ENCODE measurements around the gene MMP7.

Gene MMP7

DNA sequence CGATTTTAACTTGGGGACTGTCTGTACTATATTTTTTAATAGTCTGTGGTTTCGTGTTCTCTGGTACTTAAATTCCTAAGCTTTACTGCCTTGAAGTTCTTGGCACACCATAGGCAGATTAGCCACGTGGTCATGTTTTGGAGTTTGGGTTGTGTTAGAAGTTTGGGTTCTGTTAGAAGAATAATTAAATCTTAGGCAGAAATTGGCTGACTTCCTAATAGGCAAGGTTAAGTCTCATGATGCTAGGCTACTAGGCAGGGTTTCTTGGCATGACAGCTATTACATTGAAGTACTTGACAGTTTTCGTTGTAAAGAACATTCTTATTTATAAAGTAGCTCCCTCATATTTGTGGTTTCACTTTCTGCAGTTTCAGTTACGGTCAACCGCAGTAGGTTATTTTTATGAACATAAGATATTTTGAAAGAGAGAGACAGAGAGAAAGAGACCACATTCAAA lies 30.0 kb upstream of the MMP7 start:
- H3K9ac ChIP-seq (ENCODE audit: low read length), result peak overlapping the region; percentile 69
- H3K9me3 ChIP-seq (ENCODE audit: control insufficient read depth, low read length), result no peaks in the 10 kb centered on the region
- peaks cover 32% of the 10 kb centered on the region for H3K4me1 ChIP-seq (ENCODE audit: control insufficient read depth, insufficient read depth, low read length)
- H3K4me3 ChIP-seq (ENCODE audit: low read length), result peak overlapping the region; percentile 68
- DNase-seq (ENCODE audit: low read depth), result peak; percentile 87
- no peaks in the 10 kb centered on the region for H3K27me3 ChIP-seq (replicated peaks; ENCODE audit: control insufficient read depth, insufficient read depth, low read length)
- H3K36me3 ChIP-seq (ENCODE audit: control insufficient read depth, insufficient read depth, low read length, severe bottlenecking), result no peaks in the 10 kb centered on the region

DNA sequence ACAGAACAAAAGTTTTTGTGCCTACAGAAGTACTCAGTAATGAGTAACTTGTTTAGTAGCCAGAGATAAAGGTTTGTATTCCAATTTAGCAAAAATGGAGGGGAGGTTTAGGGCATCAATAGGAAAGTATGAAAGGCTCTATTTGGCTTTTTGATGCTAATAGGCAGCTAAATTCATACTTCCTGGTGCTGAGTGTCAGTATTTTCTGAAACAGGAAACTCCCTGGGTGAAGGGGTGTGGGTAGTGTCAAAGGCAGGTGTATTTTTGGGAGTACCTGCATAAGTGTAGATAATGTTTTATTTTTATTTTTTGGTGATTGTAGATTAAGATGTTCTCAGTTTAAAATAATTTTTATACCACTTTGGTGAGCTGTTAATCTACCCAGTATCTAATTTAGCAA lies 29.3 kb upstream of the MMP7 start:
- Histone ChIP-seq H3K9ac (ENCODE audit: low read length) (peak overlapping the region; percentile 69), H3K27me3 (replicated peaks; ENCODE audit: control insufficient read depth, insufficient read depth, low read length) (no peaks in the 10 kb centered on the region), H3K4me1 (ENCODE audit: control insufficient read depth, insufficient read depth, low read length) (peaks cover 32% of the 10 kb centered on the region), H3K9me3 (ENCODE audit: control insufficient read depth, low read length) (no peaks in the 10 kb centered on the region), H3K36me3 (ENCODE audit: control insufficient read depth, insufficient read depth, low read length, severe bottlenecking) (no peaks in the 10 kb centered on the region), H3K4me3 (ENCODE audit: low read length) (peak overlapping the region; percentile 68)
- DNase-seq (ENCODE audit: low read depth), result no peak

- H3K4me3 ChIP-seq (ENCODE audit: low read length), result no peak overlapping the region
- H3K27me3 ChIP-seq (replicated peaks; ENCODE audit: control insufficient read depth, insufficient read depth, low read length), result no peaks in the 10 kb centered on the region
- H3K36me3 ChIP-seq (ENCODE audit: control insufficient read depth, insufficient read depth, low read length, severe bottlenecking), result no peaks in the 10 kb centered on the region
- H3K4me1 ChIP-seq (ENCODE audit: control insufficient read depth, insufficient read depth, low read length), result peaks cover 22% of the 10 kb centered on the region
- H3K9me3 ChIP-seq (ENCODE audit: control insufficient read depth, low read length), result no peaks in the 10 kb centered on the region
- no peak for DNase-seq (ENCODE audit: low read depth)
- no peak overlapping the region for H3K9ac ChIP-seq (ENCODE audit: low read length)
Measured at GRCh38 chr11:102555091-102555490, 24.5 kb upstream of the MMP7 start.

DNA sequence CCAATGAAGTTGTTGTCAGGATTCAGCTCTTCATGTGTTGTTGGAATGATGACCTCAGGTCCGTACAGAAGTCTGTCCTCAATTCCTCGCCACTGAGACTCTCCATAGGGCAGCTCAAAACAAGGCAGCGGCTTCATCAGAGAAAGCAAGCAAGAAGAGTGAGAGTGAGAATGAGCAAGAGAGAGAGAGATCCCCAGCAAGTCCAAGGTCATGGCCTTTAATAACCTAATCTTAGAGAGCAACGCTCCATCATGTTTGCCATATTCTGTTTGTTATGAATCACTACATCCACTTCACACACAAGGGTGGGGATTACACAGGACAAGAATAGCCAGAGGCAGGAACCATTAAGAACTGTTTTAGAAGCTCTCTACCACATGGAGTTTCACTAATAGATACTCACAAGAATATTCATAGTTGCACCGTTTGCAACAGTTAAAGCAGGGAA lies 23.3 kb upstream of the MMP7 start:
- no peak overlapping the region for H3K9ac ChIP-seq (ENCODE audit: low read length)
- H3K9me3 ChIP-seq (ENCODE audit: control insufficient read depth, low read length), result no peaks in the 10 kb centered on the region
- no peak overlapping the region for H3K4me3 ChIP-seq (ENCODE audit: low read length)
- no peaks in the 10 kb centered on the region for H3K36me3 ChIP-seq (ENCODE audit: control insufficient read depth, insufficient read depth, low read length, severe bottlenecking)
- no peaks in the 10 kb centered on the region for H3K27me3 ChIP-seq (replicated peaks; ENCODE audit: control insufficient read depth, insufficient read depth, low read length)
- DNase-seq (ENCODE audit: low read depth), result no peak
- peaks cover 15% of the 10 kb centered on the region for H3K4me1 ChIP-seq (ENCODE audit: control insufficient read depth, insufficient read depth, low read length)

GRCh38 chr11:102552447-102553194 lies 22.1 kb upstream of the MMP7 start:
- H3K4me1 ChIP-seq (ENCODE audit: control insufficient read depth, insufficient read depth, low read length), result peaks cover 15% of the 10 kb centered on the region
- no peaks in the 10 kb centered on the region for H3K36me3 ChIP-seq (ENCODE audit: control insufficient read depth, insufficient read depth, low read length, severe bottlenecking)
- H3K4me3 ChIP-seq (ENCODE audit: low read length), result no peak overlapping the region
- no peak overlapping the region for H3K9ac ChIP-seq (ENCODE audit: low read length)
- peak; percentile 33 for DNase-seq (ENCODE audit: low read depth)
- H3K27me3 ChIP-seq (replicated peaks; ENCODE audit: control insufficient read depth, insufficient read depth, low read length), result no peaks in the 10 kb centered on the region
- no peaks in the 10 kb centered on the region for H3K9me3 ChIP-seq (ENCODE audit: control insufficient read depth, low read length)

- DNase-seq (ENCODE audit: low read depth), result no peak
- H3K27me3 ChIP-seq (replicated peaks; ENCODE audit: control insufficient read depth, insufficient read depth, low read length), result no peaks in the 10 kb centered on the region
Measured at GRCh38 chr11:102552020-102552419, 21.5 kb upstream of the MMP7 start.

DNA sequence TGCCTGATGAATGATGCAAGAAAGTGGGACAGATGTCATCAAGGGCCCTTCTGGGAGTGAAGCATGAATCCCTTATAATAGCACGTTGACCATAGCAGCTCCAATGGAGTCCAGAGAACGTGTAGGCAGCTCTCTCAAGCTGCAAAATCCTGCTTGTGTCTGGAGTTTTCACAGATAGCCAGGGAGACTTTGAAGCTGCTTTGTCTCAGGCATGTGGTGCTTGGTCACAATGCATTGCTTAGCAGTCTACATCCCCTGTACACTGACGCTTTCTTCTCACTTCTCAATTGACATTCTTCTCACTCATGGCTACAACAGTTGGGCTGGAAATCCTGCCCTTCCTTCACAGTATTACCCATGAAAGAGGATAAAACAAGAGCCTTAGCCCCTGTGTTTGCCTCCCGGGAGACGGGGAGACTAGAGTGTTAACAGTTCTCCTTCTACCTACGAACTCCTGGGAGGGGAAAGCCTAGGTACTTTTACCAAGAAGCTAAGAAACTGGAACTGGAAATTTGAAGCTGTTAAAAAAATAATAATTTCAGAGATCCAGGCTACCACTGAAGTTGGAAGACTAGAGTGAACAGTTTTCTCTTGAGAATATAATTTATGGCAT lies 20.7 kb upstream of the MMP7 start:
- Histone ChIP-seq H3K9me3 (ENCODE audit: control insufficient read depth, low read length) (no peaks in the 10 kb centered on the region), H3K36me3 (ENCODE audit: control insufficient read depth, insufficient read depth, low read length, severe bottlenecking) (no peaks in the 10 kb centered on the region), H3K27me3 (replicated peaks; ENCODE audit: control insufficient read depth, insufficient read depth, low read length) (no peaks in the 10 kb centered on the region), H3K4me3 (ENCODE audit: low read length) (no peak overlapping the region), H3K4me1 (ENCODE audit: control insufficient read depth, insufficient read depth, low read length) (peaks cover 15% of the 10 kb centered on the region), H3K9ac (ENCODE audit: low read length) (no peak overlapping the region)
- no peak for DNase-seq (ENCODE audit: low read depth)

More at GRCh38 chr11:102552020-102552419, 21.5 kb upstream of the MMP7 start:
- Histone ChIP-seq H3K36me3 (ENCODE audit: control insufficient read depth, insufficient read depth, low read length, severe bottlenecking) (no peaks in the 10 kb centered on the region), H3K9ac (ENCODE audit: low read length) (no peak overlapping the region), H3K4me1 (ENCODE audit: control insufficient read depth, insufficient read depth, low read length) (peaks cover 15% of the 10 kb centered on the region), H3K4me3 (ENCODE audit: low read length) (no peak overlapping the region), H3K9me3 (ENCODE audit: control insufficient read depth, low read length) (no peaks in the 10 kb centered on the region)

- no peak overlapping the region for H3K4me3 ChIP-seq (ENCODE audit: low read length)
- DNase-seq (ENCODE audit: low read depth), result no peak
- H3K9me3 ChIP-seq (ENCODE audit: control insufficient read depth, low read length), result no peaks in the 10 kb centered on the region
- no peaks in the 10 kb centered on the region for H3K27me3 ChIP-seq (replicated peaks; ENCODE audit: control insufficient read depth, insufficient read depth, low read length)
- H3K9ac ChIP-seq (ENCODE audit: low read length), result no peak overlapping the region
- H3K36me3 ChIP-seq (ENCODE audit: control insufficient read depth, insufficient read depth, low read length, severe bottlenecking), result no peaks in the 10 kb centered on the region
- H3K4me1 ChIP-seq (ENCODE audit: control insufficient read depth, insufficient read depth, low read length), result peaks cover 15% of the 10 kb centered on the region
Measured at GRCh38 chr11:102546923-102547471, 16.4 kb upstream of the MMP7 start.

- Histone ChIP-seq H3K4me3 (ENCODE audit: low read length) (no peak overlapping the region), H3K4me1 (ENCODE audit: control insufficient read depth, insufficient read depth, low read length) (peaks cover 9% of the 10 kb centered on the region), H3K36me3 (ENCODE audit: control insufficient read depth, insufficient read depth, low read length, severe bottlenecking) (no peaks in the 10 kb centered on the region), H3K9me3 (ENCODE audit: control insufficient read depth, low read length) (no peaks in the 10 kb centered on the region), H3K9ac (ENCODE audit: low read length) (no peak overlapping the region), H3K27me3 (replicated peaks; ENCODE audit: control insufficient read depth, insufficient read depth, low read length) (no peaks in the 10 kb centered on the region)
- DNase-seq (ENCODE audit: low read depth), result no peak
Measured at GRCh38 chr11:102546427-102546826, 15.9 kb upstream of the MMP7 start.

DNA sequence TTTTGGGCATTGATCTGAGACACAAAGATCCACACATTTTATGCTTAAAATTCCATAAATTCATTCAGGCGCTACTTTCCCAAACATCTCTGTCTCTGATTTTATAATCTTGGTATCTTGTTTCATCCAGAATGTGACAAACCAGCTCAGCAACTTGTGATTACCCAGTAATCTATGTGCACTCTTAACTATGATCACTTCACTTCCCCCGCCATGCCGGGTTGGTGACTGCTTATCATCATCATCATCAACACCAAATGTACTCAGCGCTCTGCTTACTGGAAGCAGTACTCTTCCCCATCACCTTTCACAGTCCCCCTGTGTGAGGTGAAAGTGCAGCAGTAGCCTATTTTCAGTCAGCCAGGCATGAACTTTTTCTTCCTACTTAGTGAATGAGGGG lies 15.2 kb upstream of the MMP7 start:
- no peak for DNase-seq (ENCODE audit: low read depth)
- H3K27me3 ChIP-seq (replicated peaks; ENCODE audit: control insufficient read depth, insufficient read depth, low read length), result no peaks in the 10 kb centered on the region
- no peaks in the 10 kb centered on the region for H3K9me3 ChIP-seq (ENCODE audit: control insufficient read depth, low read length)
- H3K4me3 ChIP-seq (ENCODE audit: low read length), result no peak overlapping the region
- H3K9ac ChIP-seq (ENCODE audit: low read length), result no peak overlapping the region
- H3K4me1 ChIP-seq (ENCODE audit: control insufficient read depth, insufficient read depth, low read length), result peaks cover 2% of the 10 kb centered on the region
- H3K36me3 ChIP-seq (ENCODE audit: control insufficient read depth, insufficient read depth, low read length, severe bottlenecking), result no peaks in the 10 kb centered on the region

GRCh38 chr11:102544594-102544993 lies 14.0 kb upstream of the MMP7 start:
- Histone ChIP-seq H3K9me3 (ENCODE audit: control insufficient read depth, low read length) (no peaks in the 10 kb centered on the region), H3K9ac (ENCODE audit: low read length) (no peak overlapping the region)

More at GRCh38 chr11:102544594-102544993, 14.0 kb upstream of the MMP7 start:
- Histone ChIP-seq H3K4me3 (ENCODE audit: low read length) (no peak overlapping the region), H3K27me3 (replicated peaks; ENCODE audit: control insufficient read depth, insufficient read depth, low read length) (no peaks in the 10 kb centered on the region), H3K4me1 (ENCODE audit: control insufficient read depth, insufficient read depth, low read length) (no peaks in the 10 kb centered on the region), H3K36me3 (ENCODE audit: control insufficient read depth, insufficient read depth, low read length, severe bottlenecking) (no peaks in the 10 kb centered on the region)
- no peak for DNase-seq (ENCODE audit: low read depth)

Measured in adipocyte (in vitro differentiated cells).